Measurements from ENCODE around the gene TRABD2A. TPM values are rescaled to one million over a fixed set of nuclear protein-coding genes. Genes with fewer than 3 reads are reported as not detected.

Gene TRABD2A
- total and polyA plus RNA-seq, 9 of the 15 experiments (the other 6 are each of a cell fraction or from before 2014, with no cell fraction given): 0.07 to 0.45 (median 0.25) TPM

DNA sequence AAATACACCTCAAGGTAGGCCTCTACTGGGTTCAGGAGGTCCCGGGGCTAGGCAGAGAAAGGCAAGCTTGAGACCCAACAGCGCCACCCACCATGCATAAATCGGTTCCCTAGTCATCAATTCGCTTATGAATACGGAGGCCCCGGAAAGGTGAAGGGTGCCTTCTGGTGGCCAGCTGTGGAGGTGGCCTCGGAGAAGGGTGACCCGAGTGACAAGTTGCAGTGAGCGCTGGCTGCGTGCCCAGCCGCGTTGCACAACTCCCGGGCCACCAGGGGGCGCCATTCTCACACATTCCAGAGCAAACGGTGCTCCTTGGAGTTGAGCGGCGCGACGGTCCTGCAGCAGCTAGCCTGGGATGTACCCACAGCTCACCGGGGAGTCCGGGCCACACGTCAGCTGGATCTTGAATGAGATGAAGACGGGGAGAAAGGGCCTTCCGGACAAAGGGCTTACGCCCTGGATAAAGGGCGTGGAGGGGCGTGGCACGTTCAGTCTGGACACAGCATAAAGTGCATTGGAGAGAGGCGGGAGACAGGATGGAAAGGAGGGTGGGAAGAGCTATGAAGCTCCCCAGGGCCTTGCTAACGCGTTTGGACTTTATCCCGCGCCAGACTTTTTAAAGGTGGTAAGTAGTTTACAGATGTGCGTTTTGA lies 45.0 kb upstream of the TRABD2A start (continued):
- peak in 1 of 2 experiments; percentile 62; a peak in 1 of 4 replicates for TF ChIP-seq NONO (IDR thresholded peaks at IDR 0.05; ENCODE audit: low read depth in 2 of 2, low read length in 1 of 2)
- TF ChIP-seq, protein P1, sequence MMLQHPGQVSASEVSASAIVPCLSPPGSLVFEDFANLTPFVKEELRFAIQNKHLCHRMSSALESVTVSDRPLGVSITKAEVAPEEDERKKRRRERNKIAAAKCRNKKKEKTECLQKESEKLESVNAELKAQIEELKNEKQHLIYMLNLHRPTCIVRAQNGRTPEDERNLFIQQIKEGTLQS (IDR thresholded peaks at IDR 0.05): no peak
- TF ChIP-seq, protein P1 (CRISPR knock-in tag; conservative IDR thresholded peaks at IDR 0.05): peak; percentile 69
- peak; percentile 61 to 74 for TF ChIP-seq KDM1A (IDR thresholded peaks at IDR 0.05)
- TF ChIP-seq CREB1 (IDR thresholded peaks at IDR 0.05): peak; percentile 52; the same call in 1 of the 2 replicates
- TF ChIP-seq CREB1 (CRISPR knock-in tag; IDR thresholded peaks at IDR 0.05): peak; percentile 76
- TF ChIP-seq, protein P2, sequence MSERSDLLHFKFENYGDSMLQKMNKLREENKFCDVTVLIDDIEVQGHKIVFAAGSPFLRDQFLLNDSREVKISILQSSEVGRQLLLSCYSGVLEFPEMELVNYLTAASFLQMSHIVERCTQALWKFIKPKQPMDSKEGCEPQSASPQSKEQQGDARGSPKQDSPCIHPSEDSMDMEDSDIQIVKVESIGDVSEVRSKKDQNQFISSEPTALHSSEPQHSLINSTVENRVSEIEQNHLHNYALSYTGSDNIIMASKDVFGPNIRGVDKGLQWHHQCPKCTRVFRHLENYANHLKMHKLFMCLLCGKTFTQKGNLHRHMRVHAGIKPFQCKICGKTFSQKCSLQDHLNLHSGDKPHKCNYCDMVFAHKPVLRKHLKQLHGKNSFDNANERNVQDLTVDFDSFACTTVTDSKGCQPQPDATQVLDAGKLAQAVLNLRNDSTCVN (CRISPR knock-in tag; IDR thresholded peaks at IDR 0.05): no peak
- no peak for TF ChIP-seq TAF1 (IDR thresholded peaks at IDR 0.05; ENCODE audit: control insufficient read depth, extremely low read depth, insufficient read depth, low read length, severe bottlenecking)
- TF ChIP-seq SMAD4 (CRISPR knock-in tag; conservative IDR thresholded peaks at IDR 0.05): peak; percentile 56; the same call in 1 of the 2 replicates
- TF ChIP-seq FOXJ2 (tag; IDR thresholded peaks at IDR 0.05): 0 out of 2 replicates have a peak, but pooled peaks have one; percentile 23
- 0 out of 2 replicates have a peak, but pooled peaks have one; percentile 5 for TF ChIP-seq EHMT2 (IDR thresholded peaks at IDR 0.05)
- TF ChIP-seq, protein P3, sequence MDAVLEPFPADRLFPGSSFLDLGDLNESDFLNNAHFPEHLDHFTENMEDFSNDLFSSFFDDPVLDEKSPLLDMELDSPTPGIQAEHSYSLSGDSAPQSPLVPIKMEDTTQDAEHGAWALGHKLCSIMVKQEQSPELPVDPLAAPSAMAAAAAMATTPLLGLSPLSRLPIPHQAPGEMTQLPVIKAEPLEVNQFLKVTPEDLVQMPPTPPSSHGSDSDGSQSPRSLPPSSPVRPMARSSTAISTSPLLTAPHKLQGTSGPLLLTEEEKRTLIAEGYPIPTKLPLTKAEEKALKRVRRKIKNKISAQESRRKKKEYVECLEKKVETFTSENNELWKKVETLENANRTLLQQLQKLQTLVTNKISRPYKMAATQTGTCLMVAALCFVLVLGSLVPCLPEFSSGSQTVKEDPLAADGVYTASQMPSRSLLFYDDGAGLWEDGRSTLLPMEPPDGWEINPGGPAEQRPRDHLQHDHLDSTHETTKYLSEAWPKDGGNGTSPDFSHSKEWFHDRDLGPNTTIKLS (IDR thresholded peaks at IDR 0.05; ENCODE audit: borderline replicate concordance, low read depth): peak; percentile 60; the same call in 1 of the 2 replicates
- TF ChIP-seq THRAP3 (IDR thresholded peaks at IDR 0.05; ENCODE audit: borderline replicate concordance): no peak
- TF ChIP-seq, protein P4, sequence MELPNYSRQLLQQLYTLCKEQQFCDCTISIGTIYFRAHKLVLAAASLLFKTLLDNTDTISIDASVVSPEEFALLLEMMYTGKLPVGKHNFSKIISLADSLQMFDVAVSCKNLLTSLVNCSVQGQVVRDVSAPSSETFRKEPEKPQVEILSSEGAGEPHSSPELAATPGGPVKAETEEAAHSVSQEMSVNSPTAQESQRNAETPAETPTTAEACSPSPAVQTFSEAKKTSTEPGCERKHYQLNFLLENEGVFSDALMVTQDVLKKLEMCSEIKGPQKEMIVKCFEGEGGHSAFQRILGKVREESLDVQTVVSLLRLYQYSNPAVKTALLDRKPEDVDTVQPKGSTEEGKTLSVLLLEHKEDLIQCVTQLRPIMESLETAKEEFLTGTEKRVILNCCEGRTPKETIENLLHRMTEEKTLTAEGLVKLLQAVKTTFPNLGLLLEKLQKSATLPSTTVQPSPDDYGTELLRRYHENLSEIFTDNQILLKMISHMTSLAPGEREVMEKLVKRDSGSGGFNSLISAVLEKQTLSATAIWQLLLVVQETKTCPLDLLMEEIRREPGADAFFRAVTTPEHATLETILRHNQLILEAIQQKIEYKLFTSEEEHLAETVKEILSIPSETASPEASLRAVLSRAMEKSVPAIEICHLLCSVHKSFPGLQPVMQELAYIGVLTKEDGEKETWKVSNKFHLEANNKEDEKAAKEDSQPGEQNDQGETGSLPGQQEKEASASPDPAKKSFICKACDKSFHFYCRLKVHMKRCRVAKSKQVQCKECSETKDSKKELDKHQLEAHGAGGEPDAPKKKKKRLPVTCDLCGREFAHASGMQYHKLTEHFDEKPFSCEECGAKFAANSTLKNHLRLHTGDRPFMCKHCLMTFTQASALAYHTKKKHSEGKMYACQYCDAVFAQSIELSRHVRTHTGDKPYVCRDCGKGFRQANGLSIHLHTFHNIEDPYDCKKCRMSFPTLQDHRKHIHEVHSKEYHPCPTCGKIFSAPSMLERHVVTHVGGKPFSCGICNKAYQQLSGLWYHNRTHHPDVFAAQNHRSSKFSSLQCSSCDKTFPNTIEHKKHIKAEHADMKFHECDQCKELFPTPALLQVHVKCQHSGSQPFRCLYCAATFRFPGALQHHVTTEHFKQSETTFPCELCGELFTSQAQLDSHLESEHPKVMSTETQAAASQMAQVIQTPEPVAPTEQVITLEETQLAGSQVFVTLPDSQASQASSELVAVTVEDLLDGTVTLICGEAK (IDR thresholded peaks at IDR 0.05): no peak
- TF ChIP-seq, protein P4 (CRISPR knock-in tag; IDR thresholded peaks at IDR 0.05): no peak
